ENCODE measurements around the gene ANKRD66.

Gene ANKRD66

DNA sequence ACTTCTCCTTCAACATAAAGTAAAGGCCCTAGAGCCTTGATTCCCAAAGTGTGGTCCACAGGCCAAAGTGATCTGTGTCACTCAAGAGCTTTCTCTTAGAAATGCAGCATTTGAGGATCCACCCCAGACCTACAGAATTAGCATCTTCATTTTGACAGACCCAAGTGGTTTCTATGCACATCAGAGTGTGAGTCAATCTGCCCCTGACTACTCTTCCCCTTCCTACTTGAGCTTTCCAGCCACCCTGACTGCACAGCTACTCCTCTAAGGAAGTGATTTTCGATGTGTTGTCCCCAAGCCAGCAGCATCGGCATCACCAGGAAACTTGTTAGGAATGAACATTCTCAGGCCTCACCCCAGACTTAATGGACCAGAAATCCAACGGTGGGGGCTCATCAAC is 49.1 kb downstream of the ANKRD66 start:
- H3K36me3 ChIP-seq (replicated peaks; ENCODE audit: low read depth, low read length), result no peaks in the 10 kb centered on the region
- no peaks in the 10 kb centered on the region for H3K9me3 ChIP-seq (ENCODE audit: insufficient read depth, low read length)
- no peaks in the 10 kb centered on the region for H4K20me1 ChIP-seq (ENCODE audit: insufficient read depth, low read length)
- no peak overlapping the region for H3K4me2 ChIP-seq (ENCODE audit: low read length)
- no peak overlapping the region for H3K4me3 ChIP-seq (ENCODE audit: low read length)
- H3K27ac ChIP-seq (ENCODE audit: low read length), result no peak overlapping the region
- no peaks in the 10 kb centered on the region for H3K79me2 ChIP-seq (ENCODE audit: low read length)
- TF ChIP-seq EZH2phosphoT487 (IDR thresholded peaks at IDR 0.05; ENCODE audit: low read depth), result no peak
- TF ChIP-seq, protein P1, sequence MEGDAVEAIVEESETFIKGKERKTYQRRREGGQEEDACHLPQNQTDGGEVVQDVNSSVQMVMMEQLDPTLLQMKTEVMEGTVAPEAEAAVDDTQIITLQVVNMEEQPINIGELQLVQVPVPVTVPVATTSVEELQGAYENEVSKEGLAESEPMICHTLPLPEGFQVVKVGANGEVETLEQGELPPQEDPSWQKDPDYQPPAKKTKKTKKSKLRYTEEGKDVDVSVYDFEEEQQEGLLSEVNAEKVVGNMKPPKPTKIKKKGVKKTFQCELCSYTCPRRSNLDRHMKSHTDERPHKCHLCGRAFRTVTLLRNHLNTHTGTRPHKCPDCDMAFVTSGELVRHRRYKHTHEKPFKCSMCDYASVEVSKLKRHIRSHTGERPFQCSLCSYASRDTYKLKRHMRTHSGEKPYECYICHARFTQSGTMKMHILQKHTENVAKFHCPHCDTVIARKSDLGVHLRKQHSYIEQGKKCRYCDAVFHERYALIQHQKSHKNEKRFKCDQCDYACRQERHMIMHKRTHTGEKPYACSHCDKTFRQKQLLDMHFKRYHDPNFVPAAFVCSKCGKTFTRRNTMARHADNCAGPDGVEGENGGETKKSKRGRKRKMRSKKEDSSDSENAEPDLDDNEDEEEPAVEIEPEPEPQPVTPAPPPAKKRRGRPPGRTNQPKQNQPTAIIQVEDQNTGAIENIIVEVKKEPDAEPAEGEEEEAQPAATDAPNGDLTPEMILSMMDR (IDR thresholded peaks at IDR 0.05; ENCODE audit: low read depth, low read length), result no peak
- no peak overlapping the region for H3K9ac ChIP-seq (ENCODE audit: low read length)
- H3K27me3 ChIP-seq (ENCODE audit: low read depth, low read length), result no peaks in the 10 kb centered on the region
- H2AFZ ChIP-seq (ENCODE audit: low read depth, low read length), result no peak overlapping the region
- H3K4me1 ChIP-seq (ENCODE audit: low read length), result no peaks in the 10 kb centered on the region

DNA sequence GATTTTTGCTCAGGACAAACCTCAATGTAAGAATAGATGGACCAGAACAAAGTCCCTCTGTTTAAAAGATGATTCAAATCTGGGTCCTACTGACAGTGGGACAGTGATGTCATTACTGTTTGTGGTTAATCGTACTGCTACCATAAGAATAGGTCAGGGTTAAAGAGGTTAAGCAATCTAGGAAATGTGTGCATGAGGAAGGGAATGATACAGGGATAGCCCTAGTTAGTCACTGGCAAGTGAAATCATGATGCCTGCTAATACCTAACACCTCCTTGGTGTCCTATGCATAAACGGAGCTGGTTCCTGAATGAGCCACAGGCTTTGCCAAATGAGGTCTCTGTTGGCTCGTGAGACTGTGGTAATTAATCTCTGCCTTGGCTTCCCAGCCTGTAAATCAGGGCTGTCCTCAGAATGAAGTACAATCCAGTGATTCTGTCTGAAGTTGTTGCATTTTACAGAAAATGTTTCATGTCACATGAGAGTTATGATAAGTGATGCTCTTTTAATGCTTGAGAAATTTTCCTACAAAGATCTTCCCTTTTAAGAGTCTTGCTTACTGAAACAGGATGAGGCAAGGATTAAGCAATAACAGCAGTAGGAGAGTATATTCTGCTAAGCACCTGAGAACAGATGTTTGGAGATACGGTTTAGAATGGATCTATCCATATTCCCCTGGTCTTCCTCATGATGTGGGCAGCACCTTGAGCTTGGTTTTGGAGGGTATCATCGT is 50.3 kb downstream of the ANKRD66 start:
- H3K9ac ChIP-seq (ENCODE audit: low read length), result no peak overlapping the region
- no peak overlapping the region for H3K27ac ChIP-seq (ENCODE audit: low read length)
- H3K4me3 ChIP-seq (ENCODE audit: low read length), result no peak overlapping the region
- H2AFZ ChIP-seq (ENCODE audit: low read depth, low read length), result no peak overlapping the region
- peaks cover 4% of the 10 kb centered on the region; the same call in 1 of the 2 replicates for H3K27me3 ChIP-seq (ENCODE audit: low read depth, low read length)
- H3K4me2 ChIP-seq (ENCODE audit: low read length), result no peak overlapping the region
- no peak for TF ChIP-seq EZH2phosphoT487 (IDR thresholded peaks at IDR 0.05; ENCODE audit: low read depth)
- TF ChIP-seq, protein P1 (IDR thresholded peaks at IDR 0.05; ENCODE audit: low read depth, low read length), result no peak
- H4K20me1 ChIP-seq (ENCODE audit: insufficient read depth, low read length), result no peaks in the 10 kb centered on the region
- H3K79me2 ChIP-seq (ENCODE audit: low read length), result no peaks in the 10 kb centered on the region
- H3K36me3 ChIP-seq (replicated peaks; ENCODE audit: low read depth, low read length), result no peaks in the 10 kb centered on the region
- H3K4me1 ChIP-seq (ENCODE audit: low read length), result no peaks in the 10 kb centered on the region
- no peaks in the 10 kb centered on the region for H3K9me3 ChIP-seq (ENCODE audit: insufficient read depth, low read length)

DNA sequence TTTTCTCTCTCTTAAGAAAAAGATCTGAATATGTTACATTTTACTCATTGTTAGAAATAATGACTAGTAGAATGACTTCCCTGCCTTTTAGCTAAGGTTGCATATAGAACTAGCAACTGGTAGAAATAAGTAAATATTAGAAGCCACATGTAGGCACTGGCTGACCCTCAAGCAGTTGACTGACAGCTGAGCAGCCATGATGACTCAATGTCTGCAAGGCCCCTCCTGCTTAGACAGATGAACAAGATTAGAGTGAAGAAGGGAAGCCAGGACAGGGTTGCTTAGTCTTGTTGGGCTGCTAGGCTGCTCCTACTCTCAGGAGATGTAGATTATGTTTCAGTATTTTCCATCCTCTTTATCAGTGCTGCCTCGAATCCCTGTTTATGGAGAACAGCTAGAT is 52.9 kb downstream of the ANKRD66 start:
- TF ChIP-seq, protein P1 (IDR thresholded peaks at IDR 0.05; ENCODE audit: low read depth, low read length), result no peak
- TF ChIP-seq EZH2phosphoT487 (IDR thresholded peaks at IDR 0.05; ENCODE audit: low read depth), result no peak
- no peak overlapping the region for H3K4me3 ChIP-seq (ENCODE audit: low read length)

DNA sequence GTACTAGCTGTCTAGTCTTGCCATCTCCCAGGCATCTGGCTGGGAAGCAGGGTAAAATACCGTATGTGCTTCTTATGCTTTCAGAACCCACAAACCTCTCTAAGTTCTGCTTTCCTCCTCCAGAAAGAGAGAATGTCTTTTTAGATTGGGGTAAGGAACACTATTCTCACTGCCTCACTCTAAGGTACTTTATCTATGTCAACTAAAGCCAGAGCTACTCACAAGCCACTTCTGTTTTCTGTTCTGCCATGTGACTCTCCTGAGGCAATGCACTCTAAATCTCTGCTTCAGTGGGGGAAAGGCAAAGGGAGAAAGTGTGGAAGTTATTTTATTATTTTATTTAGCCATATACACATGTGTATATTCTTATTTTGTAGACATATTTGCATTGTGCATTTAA is 62.1 kb downstream of the ANKRD66 start:
- no peaks in the 10 kb centered on the region for H3K36me3 ChIP-seq (replicated peaks; ENCODE audit: low read depth, low read length)
- H4K20me1 ChIP-seq (ENCODE audit: insufficient read depth, low read length), result no peaks in the 10 kb centered on the region
- no peaks in the 10 kb centered on the region for H3K79me2 ChIP-seq (ENCODE audit: low read length)
- H2AFZ ChIP-seq (ENCODE audit: low read depth, low read length), result no peak overlapping the region; the same call in 1 of the 2 replicates
- no peak for TF ChIP-seq EZH2phosphoT487 (IDR thresholded peaks at IDR 0.05; ENCODE audit: low read depth)
- TF ChIP-seq, protein P1 (IDR thresholded peaks at IDR 0.05; ENCODE audit: low read depth, low read length), result no peak
- no peak overlapping the region for H3K27ac ChIP-seq (ENCODE audit: low read length)
- H3K4me3 ChIP-seq (ENCODE audit: low read length), result no peak overlapping the region
- H3K4me1 ChIP-seq (ENCODE audit: low read length), result peaks cover 3% of the 10 kb centered on the region; the same call in 1 of the 2 replicates
- H3K4me2 ChIP-seq (ENCODE audit: low read length), result no peak overlapping the region; the same call in 1 of the 2 replicates
- peaks cover 19% of the 10 kb centered on the region for H3K27me3 ChIP-seq (ENCODE audit: low read depth, low read length)
- H3K9ac ChIP-seq (ENCODE audit: low read length), result no peak overlapping the region
- H3K9me3 ChIP-seq (ENCODE audit: insufficient read depth, low read length), result no peaks in the 10 kb centered on the region

More for the DNA sequence above, 52.9 kb downstream of the ANKRD66 start:
- Histone ChIP-seq H3K4me2 (ENCODE audit: low read length) (no peak overlapping the region), H3K79me2 (ENCODE audit: low read length) (no peaks in the 10 kb centered on the region), H3K27me3 (ENCODE audit: low read depth, low read length) (peaks cover 4% of the 10 kb centered on the region; the same call in 1 of the 2 replicates), H3K36me3 (replicated peaks; ENCODE audit: low read depth, low read length) (no peaks in the 10 kb centered on the region), H3K9me3 (ENCODE audit: insufficient read depth, low read length) (no peaks in the 10 kb centered on the region), H3K9ac (ENCODE audit: low read length) (no peak overlapping the region), H3K27ac (ENCODE audit: low read length) (no peak overlapping the region), H2AFZ (ENCODE audit: low read depth, low read length) (no peak overlapping the region), H3K4me1 (ENCODE audit: low read length) (no peaks in the 10 kb centered on the region), H4K20me1 (ENCODE audit: insufficient read depth, low read length) (no peaks in the 10 kb centered on the region)

Measured in OCI-LY3 (cell line).